AG10803 (cell line): Measurements from ENCODE around the gene IRGC.

ENCODE experiments used
- DNase-seq: peaks from one replicate; pipeline ENCODE4 v3.0.0; 2010; ENCODE audit warnings: low read depth
- H3K4me3 ChIP-seq: 2 replicates; pipeline ENCODE4 v1.5.1; 2011; ENCODE audit warnings: mild to moderate bottlenecking, low read length, control low read depth
- CTCF ChIP-seq: conservative IDR thresholded peaks from 2 replicates; pipeline ENCODE4 v1.5.1; 2011; ENCODE audit warnings: mild to moderate bottlenecking, low read length, control low read depth, inconsistent platforms

IRGC gene

GRCh38 chr19:43743059-43743458 lies 27.2 kb downstream of the IRGC start:
- no peak for TF ChIP-seq CTCF
- DNase-seq = peak; percentile 55

GRCh38 chr19:43747557-43748204 lies 31.8 kb downstream of the IRGC start:
- no peak for DNase-seq

More at GRCh38 chr19:43743059-43743458, 27.2 kb downstream of the IRGC start:
- no peak overlapping the region for H3K4me3 ChIP-seq

GRCh38 chr19:43748205-43748594 lies 32.3 kb downstream of the IRGC start:
- no peak for DNase-seq
- H3K4me3 ChIP-seq = no peak overlapping the region
- no peak for TF ChIP-seq CTCF

More at GRCh38 chr19:43747557-43748204, 31.8 kb downstream of the IRGC start:
- no peak overlapping the region for H3K4me3 ChIP-seq
- no peak for TF ChIP-seq CTCF

GRCh38 chr19:43748685-43749084 lies 32.8 kb downstream of the IRGC start:
- no peak for TF ChIP-seq CTCF
- no peak for DNase-seq
- H3K4me3 ChIP-seq = no peak overlapping the region

GRCh38 chr19:43749152-43749551 lies 33.3 kb downstream of the IRGC start:
- no peak for TF ChIP-seq CTCF

GRCh38 chr19:43749898-43750297 lies 34.0 kb downstream of the IRGC start:
- H3K4me3 ChIP-seq = no peak overlapping the region
- TF ChIP-seq CTCF = no peak
- no peak for DNase-seq

More at GRCh38 chr19:43749152-43749551, 33.3 kb downstream of the IRGC start:
- no peak for DNase-seq
- H3K4me3 ChIP-seq = no peak overlapping the region

- no peak overlapping the region for H3K4me3 ChIP-seq
- peak; percentile 70 for DNase-seq
- TF ChIP-seq CTCF = no peak
Observed at GRCh38 chr19:43751466-43752220, 35.8 kb downstream of the IRGC start.
